Fibroblast of lung (primary cell): ENCODE data around the gene MARCKS. TPM values are rescaled to one million over a fixed set of nuclear protein-coding genes. Genes with fewer than 3 reads are reported as not detected.
A peak's percentile ranks its signal among the peaks of the same experiment; 100 is the strongest.

Experiments
- DNase-seq, 2 donors: peaks; one replicate each; pipeline versions ENCODE4 v3.0.0 to v3.0.0-alpha.2; 2010; ENCODE audit warnings: low read depth in 2 of 2
- H2AFZ ChIP-seq: 2 replicates; pipeline ENCODE4 v1.5.1; 2012; ENCODE audit warnings: low read length, control low read depth, inconsistent platforms
- H3K27ac ChIP-seq: 2 replicates; pipeline ENCODE4 v1.5.1; 2011; ENCODE audit warnings: low read length, control low read depth; ENCODE audit not compliant: insufficient read depth
- H3K27me3 ChIP-seq: 2 replicates; pipeline ENCODE4 v1.5.1; 2011; ENCODE audit warnings: mild to moderate bottlenecking, low read length; ENCODE audit not compliant: control insufficient read depth, insufficient read depth
- H3K36me3 ChIP-seq: 2 replicates; pipeline ENCODE4 v1.5.1; 2011; ENCODE audit warnings: low read length; ENCODE audit not compliant: control insufficient read depth, insufficient read depth
- H3K4me1 ChIP-seq: 2 replicates; pipeline ENCODE4 v1.5.1; 2011; ENCODE audit warnings: low read length; ENCODE audit not compliant: control insufficient read depth, insufficient read depth; ENCODE audit errors: extremely low read depth
- H3K4me2 ChIP-seq: 2 replicates; pipeline ENCODE4 v1.5.1; 2011; ENCODE audit warnings: low read length, control low read depth; ENCODE audit not compliant: insufficient read depth; ENCODE audit errors: extremely low read depth
- H3K4me3 ChIP-seq, 4 experiments: fragments of 200-600 bp in 1 of 4; sonication (generic) in 1 of 4; replicated peaks in 1 of 4; 2 replicates each; pipeline ENCODE4 v1.5.1; 2011 to 2016; ENCODE audit warnings: low read length in 4 of 4, low read depth in 3 of 4, mild to moderate bottlenecking in 3 of 4, control low read depth in 2 of 4, inconsistent platforms in 1 of 4, mixed read lengths in 1 of 4; ENCODE audit not compliant: insufficient read depth in 1 of 4; ENCODE audit errors: control extremely low read depth in 1 of 4
- H3K79me2 ChIP-seq: 2 replicates; pipeline ENCODE4 v1.5.1; 2012; ENCODE audit warnings: mild to moderate bottlenecking, low read length, inconsistent platforms; ENCODE audit not compliant: control insufficient read depth, insufficient read depth
- H3K9ac ChIP-seq: 2 replicates; pipeline ENCODE4 v1.5.1; 2011; ENCODE audit warnings: mild to moderate bottlenecking, low read length, control low read depth; ENCODE audit not compliant: insufficient read depth
- H3K9me3 ChIP-seq: 2 replicates; pipeline ENCODE4 v1.5.1; 2012; ENCODE audit warnings: low read depth, low read length; ENCODE audit not compliant: control insufficient read depth, insufficient read depth
- H4K20me1 ChIP-seq: 2 replicates; pipeline ENCODE4 v1.5.1; 2011; ENCODE audit warnings: low read length; ENCODE audit not compliant: control insufficient read depth, insufficient read depth; ENCODE audit errors: extremely low read depth
- EZH2 ChIP-seq: IDR thresholded peaks from 2 replicates; pipeline ENCODE4 v1.5.1; 2012; ENCODE audit warnings: low read length, control low read depth, mild to moderate bottlenecking; ENCODE audit errors: missing control alignments
- polyA minus RNA-seq: library from RNA; depleted of rRNA, polyadenylated mRNA; stranded (reverse); fragments of >200 nt; gene quantifications from 2 replicates; pipeline ENCODE4 v1.2.3, GENCODE V29; 2011; ENCODE audit warnings: low replicate concordance
- polyA plus RNA-seq, 2 donors: library from polyadenylated mRNA; depleted of rRNA in 1 of 2; stranded (reverse) in 1 of 2; unstranded in 1 of 2; fragments of >200 nt; gene quantifications; 2 replicates each; pipeline ENCODE4 v1.2.1, GENCODE V29; 2011 to 2012; ENCODE audit warnings: missing spikeins in 1 of 2
- total RNA-seq: library from RNA; depleted of rRNA; stranded (reverse); fragments of >200 nt; gene quantifications from 2 replicates; pipeline ENCODE4 v1.2.1, GENCODE V29; 2014
- TF ChIP-seq, protein P1 (sequence below), 2 donors: IDR thresholded peaks in 1 of 2; conservative IDR thresholded peaks in 1 of 2; 1 replicate in 1 of 2; 2 replicates in 1 of 2; pipeline ENCODE4 v1.5.1; 2011 to 2012; ENCODE audit warnings: low read length in 2 of 2, control low read depth in 1 of 2, inconsistent platforms in 1 of 2, low read depth in 1 of 2, mild to moderate bottlenecking in 1 of 2

The MARCKS gene, protein sequence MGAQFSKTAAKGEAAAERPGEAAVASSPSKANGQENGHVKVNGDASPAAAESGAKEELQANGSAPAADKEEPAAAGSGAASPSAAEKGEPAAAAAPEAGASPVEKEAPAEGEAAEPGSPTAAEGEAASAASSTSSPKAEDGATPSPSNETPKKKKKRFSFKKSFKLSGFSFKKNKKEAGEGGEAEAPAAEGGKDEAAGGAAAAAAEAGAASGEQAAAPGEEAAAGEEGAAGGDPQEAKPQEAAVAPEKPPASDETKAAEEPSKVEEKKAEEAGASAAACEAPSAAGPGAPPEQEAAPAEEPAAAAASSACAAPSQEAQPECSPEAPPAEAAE
- total RNA-seq (81.7 and 103 TPM in 2 replicates), polyA plus RNA-seq (115 and 121 TPM in 2 replicates), polyA minus RNA-seq (6.3 and 8.8 TPM in 2 replicates)
- 112 and 129 TPM in 2 replicates for polyA plus RNA-seq (2012)

DNA sequence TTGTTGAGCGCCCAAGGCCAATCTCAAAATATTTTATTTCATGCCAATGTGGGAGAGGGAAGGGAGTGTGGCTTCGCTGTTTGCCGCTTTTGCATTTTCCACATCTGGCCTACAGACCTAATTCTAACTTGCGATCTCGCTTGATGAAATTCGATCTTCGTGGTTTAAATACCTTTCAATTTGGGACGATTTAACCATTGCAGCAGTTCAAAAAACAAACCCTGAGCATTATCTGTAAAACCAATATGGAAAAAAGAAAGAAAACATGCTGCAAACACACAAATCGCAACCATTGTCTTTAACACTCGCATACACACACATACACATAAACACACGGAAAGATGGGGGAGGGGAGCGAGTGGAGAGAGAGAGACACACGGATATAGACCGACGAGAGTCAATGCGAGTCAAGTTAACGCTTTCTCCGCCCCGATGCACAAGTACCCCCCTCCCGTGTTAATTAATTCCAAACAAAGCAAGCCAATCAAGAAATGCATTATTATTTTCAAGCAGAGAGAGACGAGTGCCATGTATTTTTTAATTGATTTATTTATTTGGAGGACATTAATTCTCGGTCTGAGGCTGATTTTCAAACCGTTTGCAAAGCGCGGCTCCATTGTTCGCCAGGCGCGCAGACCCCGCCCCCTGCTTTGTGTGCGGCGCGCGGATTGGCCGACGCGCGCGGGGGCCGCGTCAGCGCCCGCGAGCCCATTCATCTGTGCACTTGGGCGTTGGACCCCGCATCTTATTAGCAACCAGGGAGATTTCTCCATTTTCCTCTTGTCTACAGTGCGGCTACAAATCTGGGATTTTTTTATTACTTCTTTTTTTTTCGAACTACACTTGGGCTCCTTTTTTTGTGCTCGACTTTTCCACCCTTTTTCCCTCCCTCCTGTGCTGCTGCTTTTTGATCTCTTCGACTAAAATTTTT is at the start of gene MARCKS:
Gene MARCKS, plus strand, starts transcription at position 721 of the 931 bp plus-strand sequence. CDS start 401 bp downstream, outside the sequence.
- Histone ChIP-seq H2AFZ (peak within 1 kb of the TSS; percentile 59), H3K36me3 (no peaks in the 10 kb centered on the region), H3K4me3 (peak within 1 kb of the TSS; percentile 92 to 100 (median 94)), H3K27me3 (no peaks in the 10 kb centered on the region), H3K4me1 (no peaks in the 10 kb centered on the region), H3K9ac (peak within 1 kb of the TSS; percentile 96), H3K9me3 (no peaks in the 10 kb centered on the region), H4K20me1 (no peaks in the 10 kb centered on the region), H3K27ac (peak within 1 kb of the TSS; percentile 99), H3K4me2 (peak within 1 kb of the TSS; percentile 78), H3K79me2 (peaks cover 49% of the 10 kb centered on the region)
- peak; percentile 90 to 91 for DNase-seq
- TF ChIP-seq, protein P1, sequence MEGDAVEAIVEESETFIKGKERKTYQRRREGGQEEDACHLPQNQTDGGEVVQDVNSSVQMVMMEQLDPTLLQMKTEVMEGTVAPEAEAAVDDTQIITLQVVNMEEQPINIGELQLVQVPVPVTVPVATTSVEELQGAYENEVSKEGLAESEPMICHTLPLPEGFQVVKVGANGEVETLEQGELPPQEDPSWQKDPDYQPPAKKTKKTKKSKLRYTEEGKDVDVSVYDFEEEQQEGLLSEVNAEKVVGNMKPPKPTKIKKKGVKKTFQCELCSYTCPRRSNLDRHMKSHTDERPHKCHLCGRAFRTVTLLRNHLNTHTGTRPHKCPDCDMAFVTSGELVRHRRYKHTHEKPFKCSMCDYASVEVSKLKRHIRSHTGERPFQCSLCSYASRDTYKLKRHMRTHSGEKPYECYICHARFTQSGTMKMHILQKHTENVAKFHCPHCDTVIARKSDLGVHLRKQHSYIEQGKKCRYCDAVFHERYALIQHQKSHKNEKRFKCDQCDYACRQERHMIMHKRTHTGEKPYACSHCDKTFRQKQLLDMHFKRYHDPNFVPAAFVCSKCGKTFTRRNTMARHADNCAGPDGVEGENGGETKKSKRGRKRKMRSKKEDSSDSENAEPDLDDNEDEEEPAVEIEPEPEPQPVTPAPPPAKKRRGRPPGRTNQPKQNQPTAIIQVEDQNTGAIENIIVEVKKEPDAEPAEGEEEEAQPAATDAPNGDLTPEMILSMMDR (conservative IDR thresholded peaks at IDR 0.05 in 1 of 2, IDR thresholded peaks at IDR 0.05 in 1 of 2; ENCODE audit: low read depth in 1 of 2, low read length in 2 of 2) = no peak
- no peak for TF ChIP-seq EZH2

DNA sequence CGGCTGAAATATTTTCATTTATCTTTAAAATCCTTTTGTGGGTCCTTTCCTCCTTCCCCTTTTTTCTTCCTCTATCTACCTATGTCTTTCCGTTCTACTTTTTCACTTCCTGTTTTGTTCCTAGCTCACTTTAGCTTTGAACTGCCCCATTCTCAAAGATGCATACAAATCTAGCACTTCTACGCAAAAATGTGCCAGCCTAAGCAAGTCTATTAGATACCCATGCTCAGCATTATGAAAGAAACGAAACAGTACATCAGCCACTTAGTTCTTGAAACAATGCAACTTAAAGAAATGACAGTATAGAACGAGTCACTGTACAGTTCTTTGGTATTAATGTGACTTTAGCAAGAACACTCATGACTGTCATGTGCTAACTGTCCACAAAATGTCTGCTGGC is 47.3 kb upstream of the MARCKS start:
- no peak overlapping the region for H2AFZ ChIP-seq
- H3K36me3 ChIP-seq = no peaks in the 10 kb centered on the region
- H3K4me2 ChIP-seq = no peak overlapping the region
- H3K9ac ChIP-seq = no peak overlapping the region
- no peaks in the 10 kb centered on the region for H3K79me2 ChIP-seq
- H3K9me3 ChIP-seq = no peaks in the 10 kb centered on the region
- no peak overlapping the region for H3K27ac ChIP-seq
- TF ChIP-seq, protein P1 (conservative IDR thresholded peaks at IDR 0.05 in 1 of 2, IDR thresholded peaks at IDR 0.05 in 1 of 2; ENCODE audit: low read depth in 1 of 2, low read length in 2 of 2) = no peak
- TF ChIP-seq EZH2 = no peak
- DNase-seq = no peak
- H3K27me3 ChIP-seq = no peaks in the 10 kb centered on the region
- H3K4me1 ChIP-seq = peaks cover 3% of the 10 kb centered on the region
- no peaks in the 10 kb centered on the region for H4K20me1 ChIP-seq
- no peak overlapping the region for H3K4me3 ChIP-seq

DNA sequence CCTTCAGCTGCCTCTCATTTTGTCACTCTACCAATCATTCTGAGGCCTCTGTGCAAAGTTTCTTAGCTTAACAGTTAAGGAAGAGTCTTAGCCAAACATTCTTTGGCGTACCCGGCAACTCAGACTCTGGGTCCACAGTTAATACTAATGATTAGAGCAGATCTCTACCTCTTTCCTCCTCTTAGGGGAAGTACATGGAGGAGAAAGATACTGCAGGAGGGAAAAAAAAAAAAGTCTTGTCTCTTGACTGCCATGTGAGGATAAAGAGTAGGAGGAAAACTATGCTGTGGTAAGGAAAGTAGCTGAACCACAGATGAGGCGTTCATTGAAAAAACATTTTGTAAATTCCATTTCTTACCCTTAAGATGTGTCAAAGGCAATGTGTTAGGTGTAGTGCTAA is 44.0 kb upstream of the MARCKS start:
- H4K20me1 ChIP-seq = no peaks in the 10 kb centered on the region
- TF ChIP-seq, protein P1 (conservative IDR thresholded peaks at IDR 0.05 in 1 of 2, IDR thresholded peaks at IDR 0.05 in 1 of 2; ENCODE audit: low read depth in 1 of 2, low read length in 2 of 2) = no peak
- TF ChIP-seq EZH2 = no peak
- no peaks in the 10 kb centered on the region for H3K27me3 ChIP-seq
- peaks cover 3% of the 10 kb centered on the region for H3K4me1 ChIP-seq
- no peaks in the 10 kb centered on the region for H3K36me3 ChIP-seq
- no peak overlapping the region for H3K4me3 ChIP-seq
- no peak overlapping the region for H3K9ac ChIP-seq
- no peak overlapping the region for H3K27ac ChIP-seq
- DNase-seq = peak; percentile 39 to 98
- H3K4me2 ChIP-seq = peak overlapping the region; percentile 54
- H2AFZ ChIP-seq = peak overlapping the region; percentile 73
- no peaks in the 10 kb centered on the region for H3K9me3 ChIP-seq
- no peaks in the 10 kb centered on the region for H3K79me2 ChIP-seq
